Mesendoderm (in vitro differentiated cells): ENCODE results near the gene RIMS1.

Experiments
- DNase-seq: peaks from one replicate; pipeline ENCODE4 v3.0.0; 2013
- H2AK5ac ChIP-seq: 2 replicates; pipeline ENCODE4 v1.6.1; 2013; ENCODE audit warnings: low read length, inconsistent platforms
- H2BK120ac ChIP-seq: 2 replicates; pipeline ENCODE4 v1.6.1; 2013; ENCODE audit warnings: low read depth, mild to moderate bottlenecking, low read length, moderate library complexity, mixed read lengths
- H2BK15ac ChIP-seq: replicated peaks from 2 replicates; pipeline ENCODE4 v1.6.1; 2013; ENCODE audit warnings: low read depth, mild to moderate bottlenecking, moderate library complexity
- H2BK5ac ChIP-seq: 2 replicates; pipeline ENCODE4 v1.6.1; 2013; ENCODE audit warnings: low read length, inconsistent platforms
- H3K18ac ChIP-seq: 2 replicates; pipeline ENCODE4 v1.6.1; 2013; ENCODE audit warnings: mild to moderate bottlenecking, low read length, mixed read lengths
- H3K23ac ChIP-seq: one replicate; pipeline ENCODE4 v1.6.1; 2013; ENCODE audit warnings: low read length
- H3K27ac ChIP-seq: 2 replicates; pipeline ENCODE4 v1.5.1; 2013; ENCODE audit warnings: low read depth, mild to moderate bottlenecking, inconsistent platforms, low read length, moderate library complexity
- H3K27me3 ChIP-seq: 2 replicates; pipeline ENCODE4 v1.6.1; 2013; ENCODE audit warnings: low read length, control low read depth, mild to moderate bottlenecking, inconsistent platforms; ENCODE audit not compliant: insufficient read depth, poor library complexity
- H3K36me3 ChIP-seq: 2 replicates; pipeline ENCODE4 v1.6.1; 2013; ENCODE audit warnings: low read length, inconsistent platforms; ENCODE audit not compliant: control insufficient read depth, insufficient read depth
- H3K4ac ChIP-seq: one replicate; pipeline ENCODE4 v1.6.1; 2013; ENCODE audit warnings: low read depth, mild to moderate bottlenecking, low read length, moderate library complexity
- H3K4me1 ChIP-seq: 2 replicates; pipeline ENCODE4 v1.6.1; 2013; ENCODE audit warnings: low read depth, low read length, inconsistent platforms; ENCODE audit not compliant: control insufficient read depth
- H3K4me2 ChIP-seq: 2 replicates; pipeline ENCODE4 v1.6.1; 2013; ENCODE audit warnings: low read length
- H3K4me3 ChIP-seq: 2 replicates; pipeline ENCODE4 v1.5.1; 2013; ENCODE audit warnings: mild to moderate bottlenecking, low read length
- H3K56ac ChIP-seq: one replicate; pipeline ENCODE4 v1.6.1; 2013; ENCODE audit warnings: low read length
- H3K79me1 ChIP-seq: 2 replicates; pipeline ENCODE4 v1.6.1; 2013; ENCODE audit warnings: low read length, inconsistent platforms
- H3K79me2 ChIP-seq: 2 replicates; pipeline ENCODE4 v1.6.1; 2013; ENCODE audit warnings: mild to moderate bottlenecking, low read length; ENCODE audit not compliant: control insufficient read depth, insufficient read depth
- H3K9ac ChIP-seq: 2 replicates; pipeline ENCODE4 v1.6.1; 2013; ENCODE audit warnings: low read length, inconsistent platforms
- H4K5ac ChIP-seq: one replicate; pipeline ENCODE4 v1.6.1; 2013; ENCODE audit warnings: low read length
- H4K8ac ChIP-seq: one replicate; pipeline ENCODE4 v1.6.1; 2013; ENCODE audit warnings: low read depth, mild to moderate bottlenecking, control low read depth, low read length, moderate library complexity
- WGBS: extraction: QIAGEN DNeasy Blood & Tissue Kit; methylation state at CpG from one replicate; pipeline ENCODE4 v1.1.7; 2013; ENCODE audit warnings: low lambda C conversion rate, missing lambda C conversion rate; ENCODE audit not compliant: insufficient coverage; ENCODE audit errors: extremely low coverage; 5-methylcytosine and 5-hydroxymethylcytosine counted together

RIMS1 gene

DNA sequence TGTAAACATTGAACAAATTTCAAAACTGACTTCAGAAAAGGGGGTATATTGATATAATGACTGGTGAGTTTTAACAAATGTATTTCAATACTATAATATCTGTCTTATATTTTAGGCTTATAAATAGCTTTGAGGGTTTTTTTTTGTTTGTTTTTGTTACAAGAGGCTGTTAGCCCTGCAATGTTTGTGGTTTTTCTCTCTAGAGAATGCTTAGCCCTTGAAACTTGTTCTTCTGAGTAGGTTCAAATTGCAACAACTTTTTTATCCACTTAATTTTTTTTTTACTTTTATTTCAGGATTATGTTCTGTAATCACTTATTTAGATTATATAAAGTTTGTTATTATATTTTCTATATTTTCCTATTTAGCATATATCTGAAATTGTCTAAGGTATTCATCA is 333.2 kb downstream of the RIMS1 start:
- Histone ChIP-seq H3K79me2 (no peaks in the 10 kb centered on the region), H2AK5ac (no peak overlapping the region), H3K18ac (no peak overlapping the region), H3K9ac (no peak overlapping the region), H2BK15ac (no peak overlapping the region), H3K4me1 (no peaks in the 10 kb centered on the region), H3K36me3 (no peaks in the 10 kb centered on the region), H4K8ac (no peak overlapping the region), H2BK120ac (no peak overlapping the region), H3K4me2 (no peak overlapping the region), H3K27me3 (no peaks in the 10 kb centered on the region), H4K5ac (no peak overlapping the region), H3K79me1 (no peaks in the 10 kb centered on the region), H3K23ac (no peak overlapping the region), H3K27ac (no peak overlapping the region), H3K4ac (no peak overlapping the region), H3K4me3 (no peak overlapping the region), H2BK5ac (no peak overlapping the region), H3K56ac (no peak overlapping the region)
- DNase-seq: no peak

DNA sequence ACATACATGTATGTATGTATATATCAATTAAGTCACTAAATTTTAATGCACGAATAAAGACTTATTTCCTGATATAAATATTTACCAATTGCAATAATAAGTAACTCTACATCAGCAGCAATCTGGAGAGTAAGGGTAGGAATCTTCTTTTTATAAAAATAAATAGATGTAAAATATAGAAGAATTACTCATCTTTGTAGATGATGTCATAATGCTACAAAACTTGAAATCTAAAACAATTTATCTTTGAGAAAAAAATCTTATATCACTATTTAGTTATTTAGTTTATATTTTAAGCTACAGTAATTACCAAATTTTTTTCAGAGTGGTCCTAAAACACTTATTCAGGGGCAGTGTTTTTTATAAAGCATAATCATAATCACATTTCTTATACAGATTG is 351.7 kb downstream of the RIMS1 start:
- H4K5ac ChIP-seq: no peak overlapping the region
- no peak overlapping the region for H2BK15ac ChIP-seq
- no peaks in the 10 kb centered on the region for H3K79me2 ChIP-seq
- H3K4me3 ChIP-seq: no peak overlapping the region
- H3K18ac ChIP-seq: no peak overlapping the region
- H2BK5ac ChIP-seq: no peak overlapping the region
- H2BK120ac ChIP-seq: no peak overlapping the region
- no peak overlapping the region for H3K23ac ChIP-seq
- no CpG with 5 or more reads among the region's 1 CpG for WGBS
- H2AK5ac ChIP-seq: no peak overlapping the region
- no peaks in the 10 kb centered on the region for H3K4me1 ChIP-seq
- H3K27me3 ChIP-seq: no peaks in the 10 kb centered on the region
- no peak overlapping the region for H3K9ac ChIP-seq
- no peak overlapping the region for H3K4me2 ChIP-seq
- H3K27ac ChIP-seq: no peak overlapping the region
- H3K4ac ChIP-seq: no peak overlapping the region
- H3K36me3 ChIP-seq: no peaks in the 10 kb centered on the region
- H3K79me1 ChIP-seq: no peaks in the 10 kb centered on the region
- DNase-seq: no peak
- H4K8ac ChIP-seq: no peak overlapping the region
- H3K56ac ChIP-seq: no peak overlapping the region

DNA sequence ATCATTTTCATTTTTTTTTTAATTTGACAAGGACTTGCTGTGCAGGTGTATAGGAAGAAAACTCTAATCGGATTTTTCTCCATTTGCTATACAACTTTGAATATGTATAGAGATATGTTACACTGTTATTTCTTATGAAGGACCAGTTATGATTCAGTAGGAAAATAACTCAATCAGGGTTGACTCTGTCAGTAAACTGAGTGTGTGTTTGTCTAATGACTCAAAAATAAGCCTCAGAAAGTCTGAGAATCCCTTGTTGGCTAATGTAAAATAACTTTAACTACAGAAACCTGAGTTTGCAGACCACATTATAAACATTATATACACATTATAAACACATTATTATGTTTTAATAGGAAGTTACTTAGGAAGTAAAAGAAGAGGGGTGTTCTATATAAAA is 352.6 kb downstream of the RIMS1 start:
- H4K5ac ChIP-seq: no peak overlapping the region
- no peak overlapping the region for H2BK120ac ChIP-seq
- no peaks in the 10 kb centered on the region for H3K79me2 ChIP-seq
- no peak overlapping the region for H4K8ac ChIP-seq
- no peak overlapping the region for H3K4me2 ChIP-seq
- no peak overlapping the region for H3K23ac ChIP-seq
- no peak overlapping the region for H3K27ac ChIP-seq
- no peaks in the 10 kb centered on the region for H3K4me1 ChIP-seq
- no peak overlapping the region for H2BK15ac ChIP-seq
- H3K56ac ChIP-seq: no peak overlapping the region
- H3K4ac ChIP-seq: no peak overlapping the region
- no peak for DNase-seq
- no peaks in the 10 kb centered on the region for H3K36me3 ChIP-seq
- no peak overlapping the region for H3K18ac ChIP-seq
- H3K9ac ChIP-seq: no peak overlapping the region
- no CpG with 5 or more reads among the region's 1 CpG for WGBS
- no peaks in the 10 kb centered on the region for H3K27me3 ChIP-seq
- no peak overlapping the region for H3K4me3 ChIP-seq
- no peaks in the 10 kb centered on the region for H3K79me1 ChIP-seq
- H2BK5ac ChIP-seq: no peak overlapping the region
- H2AK5ac ChIP-seq: no peak overlapping the region

DNA sequence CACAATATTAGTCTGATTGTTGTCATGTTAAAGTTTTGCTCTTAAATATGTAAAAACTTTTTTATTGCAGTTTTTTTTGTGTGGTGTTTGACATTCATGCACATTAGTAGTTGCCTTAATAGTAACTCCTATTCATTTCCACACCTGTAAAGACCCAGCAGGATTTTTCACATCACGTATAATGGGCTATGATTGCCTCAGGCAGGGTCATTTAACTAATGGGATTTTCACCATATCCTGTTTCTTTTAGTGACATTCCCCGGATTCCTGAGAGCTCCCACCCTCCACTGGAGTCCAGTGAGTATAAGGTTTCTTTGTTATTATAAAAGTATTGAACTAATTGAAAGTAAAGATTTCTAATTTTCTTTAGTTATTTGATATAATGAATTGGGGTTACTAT is 359.2 kb downstream of the RIMS1 start:
- Histone ChIP-seq H3K4ac (no peak overlapping the region), H2BK15ac (no peak overlapping the region), H3K36me3 (no peaks in the 10 kb centered on the region), H4K5ac (no peak overlapping the region), H3K56ac (no peak overlapping the region), H3K18ac (no peak overlapping the region), H3K4me3 (no peak overlapping the region), H3K27me3 (no peaks in the 10 kb centered on the region), H3K4me1 (no peaks in the 10 kb centered on the region), H2BK120ac (no peak overlapping the region), H3K9ac (no peak overlapping the region), H2BK5ac (no peak overlapping the region), H2AK5ac (no peak overlapping the region), H3K4me2 (no peak overlapping the region), H3K27ac (no peak overlapping the region), H3K79me2 (no peaks in the 10 kb centered on the region), H4K8ac (no peak overlapping the region), H3K79me1 (no peaks in the 10 kb centered on the region), H3K23ac (no peak overlapping the region)
- no CpG with 5 or more reads among the region's 2 CpGs for WGBS
- peak; percentile 93 for DNase-seq

DNA sequence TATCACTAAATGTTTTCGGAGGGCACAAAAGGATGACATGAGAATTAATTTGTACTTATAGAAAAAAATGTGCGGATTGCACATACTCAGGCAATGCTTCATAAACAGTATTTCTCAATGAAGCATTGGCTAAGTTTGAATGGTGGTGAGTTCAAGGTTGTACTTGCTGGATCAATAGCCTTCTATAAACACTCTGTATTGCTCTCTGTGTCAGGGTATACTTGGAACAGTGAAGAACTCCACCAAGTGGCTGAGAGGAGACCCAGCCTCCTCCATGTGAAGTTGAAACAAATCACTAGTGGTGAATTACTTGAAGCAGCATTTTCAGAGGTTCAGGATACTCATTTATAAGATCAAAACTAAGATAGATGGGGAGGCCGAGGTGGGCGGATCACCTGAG is 360.6 kb downstream of the RIMS1 start:
- H3K79me1 ChIP-seq: no peaks in the 10 kb centered on the region
- H3K27ac ChIP-seq: no peak overlapping the region
- no peaks in the 10 kb centered on the region for H3K27me3 ChIP-seq
- H2BK15ac ChIP-seq: no peak overlapping the region
- H3K9ac ChIP-seq: no peak overlapping the region
- H2AK5ac ChIP-seq: no peak overlapping the region
- H3K56ac ChIP-seq: no peak overlapping the region
- no peak overlapping the region for H3K4me2 ChIP-seq
- H3K18ac ChIP-seq: no peak overlapping the region
- H3K36me3 ChIP-seq: no peaks in the 10 kb centered on the region
- H3K79me2 ChIP-seq: no peaks in the 10 kb centered on the region
- no peak overlapping the region for H2BK5ac ChIP-seq
- H2BK120ac ChIP-seq: no peak overlapping the region
- H3K4ac ChIP-seq: no peak overlapping the region
- peak; percentile 69 for DNase-seq
- H3K4me3 ChIP-seq: no peak overlapping the region
- H3K4me1 ChIP-seq: no peaks in the 10 kb centered on the region
- no peak overlapping the region for H4K8ac ChIP-seq
- no peak overlapping the region for H4K5ac ChIP-seq
- WGBS: no CpG with 5 or more reads among the region's 4 CpGs
- no peak overlapping the region for H3K23ac ChIP-seq

DNA sequence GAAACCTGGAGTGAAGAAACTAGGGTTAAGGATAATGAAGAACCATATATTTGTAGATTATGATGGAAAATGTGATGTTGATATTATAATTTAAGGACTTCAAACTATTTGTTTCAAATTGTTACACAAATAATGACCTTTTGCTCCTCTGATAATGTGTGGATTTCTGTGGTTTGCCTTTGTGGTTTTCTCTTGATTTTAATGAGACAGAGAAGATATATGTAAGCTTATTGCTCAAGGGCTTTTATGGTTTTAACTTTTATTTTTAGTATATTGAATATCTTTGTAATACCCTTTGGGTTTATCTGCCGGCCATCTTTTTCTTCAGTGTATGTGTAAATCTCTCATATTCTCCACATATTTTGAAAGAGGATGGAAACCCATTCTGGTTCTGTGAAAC is 362.3 kb downstream of the RIMS1 start:
- Histone ChIP-seq H3K56ac (no peak overlapping the region), H3K79me1 (no peaks in the 10 kb centered on the region), H2BK120ac (no peak overlapping the region), H3K4me2 (no peak overlapping the region), H3K4ac (no peak overlapping the region), H3K79me2 (no peaks in the 10 kb centered on the region), H3K27ac (no peak overlapping the region), H3K23ac (no peak overlapping the region), H2BK15ac (no peak overlapping the region), H4K8ac (no peak overlapping the region), H3K36me3 (no peaks in the 10 kb centered on the region), H3K9ac (no peak overlapping the region), H3K27me3 (no peaks in the 10 kb centered on the region), H2AK5ac (no peak overlapping the region), H3K4me3 (no peak overlapping the region), H3K18ac (no peak overlapping the region), H3K4me1 (no peaks in the 10 kb centered on the region), H2BK5ac (no peak overlapping the region), H4K5ac (no peak overlapping the region)
- no CpG with 5 or more reads among the region's 1 CpG for WGBS
- DNase-seq: no peak
